Fibroblast of mammary gland (primary cell): ENCODE data around the gene VDR.

Experiments
- DNase-seq: peaks from one replicate; pipeline ENCODE4 v3.0.0-alpha.2; 2010; ENCODE audit warnings: low read depth
- H3K4me3 ChIP-seq: 2 replicates; pipeline ENCODE4 v1.5.1; 2011; ENCODE audit warnings: low read depth, mild to moderate bottlenecking, low read length, moderate library complexity; ENCODE audit not compliant: control insufficient read depth
- TF ChIP-seq, protein P1 (sequence below): conservative IDR thresholded peaks from 2 replicates; pipeline ENCODE4 v1.5.1; 2011; ENCODE audit warnings: low read depth, low read length, inconsistent platforms; ENCODE audit not compliant: control insufficient read depth, insufficient read depth

VDR gene

GRCh38 chr12:47840571-47840970, 64.2 kb downstream of the VDR start:
- H3K4me3 ChIP-seq = no peak overlapping the region
- TF ChIP-seq, protein P1, sequence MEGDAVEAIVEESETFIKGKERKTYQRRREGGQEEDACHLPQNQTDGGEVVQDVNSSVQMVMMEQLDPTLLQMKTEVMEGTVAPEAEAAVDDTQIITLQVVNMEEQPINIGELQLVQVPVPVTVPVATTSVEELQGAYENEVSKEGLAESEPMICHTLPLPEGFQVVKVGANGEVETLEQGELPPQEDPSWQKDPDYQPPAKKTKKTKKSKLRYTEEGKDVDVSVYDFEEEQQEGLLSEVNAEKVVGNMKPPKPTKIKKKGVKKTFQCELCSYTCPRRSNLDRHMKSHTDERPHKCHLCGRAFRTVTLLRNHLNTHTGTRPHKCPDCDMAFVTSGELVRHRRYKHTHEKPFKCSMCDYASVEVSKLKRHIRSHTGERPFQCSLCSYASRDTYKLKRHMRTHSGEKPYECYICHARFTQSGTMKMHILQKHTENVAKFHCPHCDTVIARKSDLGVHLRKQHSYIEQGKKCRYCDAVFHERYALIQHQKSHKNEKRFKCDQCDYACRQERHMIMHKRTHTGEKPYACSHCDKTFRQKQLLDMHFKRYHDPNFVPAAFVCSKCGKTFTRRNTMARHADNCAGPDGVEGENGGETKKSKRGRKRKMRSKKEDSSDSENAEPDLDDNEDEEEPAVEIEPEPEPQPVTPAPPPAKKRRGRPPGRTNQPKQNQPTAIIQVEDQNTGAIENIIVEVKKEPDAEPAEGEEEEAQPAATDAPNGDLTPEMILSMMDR = no peak
- no peak for DNase-seq

DNA sequence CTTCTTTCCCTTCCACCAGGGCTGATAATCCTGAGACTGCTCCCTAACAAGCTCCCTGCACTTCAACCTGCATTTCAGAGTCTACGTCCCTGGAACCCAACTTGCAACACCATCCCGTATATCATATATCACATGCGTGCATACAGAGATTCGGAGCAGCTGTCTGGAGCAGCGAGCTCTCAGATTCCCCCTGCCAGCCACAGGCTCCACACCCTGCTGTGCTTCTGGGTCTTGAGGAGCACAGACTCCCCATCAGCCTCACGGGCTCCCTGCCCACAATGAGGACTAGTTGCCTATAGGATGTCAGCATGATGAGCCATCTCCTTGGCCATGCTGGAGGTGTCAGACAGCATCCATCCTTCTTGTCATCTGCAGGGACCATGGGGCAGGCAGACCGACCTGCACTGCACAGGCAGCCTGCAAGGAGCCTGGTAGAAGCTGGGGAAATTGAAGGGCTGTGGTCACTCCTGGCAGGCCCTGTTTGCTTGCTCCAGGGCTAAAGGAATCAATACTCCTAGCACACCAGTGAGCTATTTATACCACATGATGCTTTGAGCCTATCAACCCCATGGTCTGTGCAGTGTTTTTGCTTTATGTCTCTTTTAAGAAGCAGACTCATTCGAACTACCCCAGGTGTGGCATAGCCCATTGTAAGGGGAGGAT, 65.4 kb downstream of the VDR start:
- no peak overlapping the region for H3K4me3 ChIP-seq
- DNase-seq = no peak
- TF ChIP-seq, protein P1 = no peak

GRCh38 chr12:47838286-47838931, 66.4 kb downstream of the VDR start:
- H3K4me3 ChIP-seq = no peak overlapping the region
- TF ChIP-seq, protein P1 = peak; percentile 46
- DNase-seq = peak; percentile 56

DNA sequence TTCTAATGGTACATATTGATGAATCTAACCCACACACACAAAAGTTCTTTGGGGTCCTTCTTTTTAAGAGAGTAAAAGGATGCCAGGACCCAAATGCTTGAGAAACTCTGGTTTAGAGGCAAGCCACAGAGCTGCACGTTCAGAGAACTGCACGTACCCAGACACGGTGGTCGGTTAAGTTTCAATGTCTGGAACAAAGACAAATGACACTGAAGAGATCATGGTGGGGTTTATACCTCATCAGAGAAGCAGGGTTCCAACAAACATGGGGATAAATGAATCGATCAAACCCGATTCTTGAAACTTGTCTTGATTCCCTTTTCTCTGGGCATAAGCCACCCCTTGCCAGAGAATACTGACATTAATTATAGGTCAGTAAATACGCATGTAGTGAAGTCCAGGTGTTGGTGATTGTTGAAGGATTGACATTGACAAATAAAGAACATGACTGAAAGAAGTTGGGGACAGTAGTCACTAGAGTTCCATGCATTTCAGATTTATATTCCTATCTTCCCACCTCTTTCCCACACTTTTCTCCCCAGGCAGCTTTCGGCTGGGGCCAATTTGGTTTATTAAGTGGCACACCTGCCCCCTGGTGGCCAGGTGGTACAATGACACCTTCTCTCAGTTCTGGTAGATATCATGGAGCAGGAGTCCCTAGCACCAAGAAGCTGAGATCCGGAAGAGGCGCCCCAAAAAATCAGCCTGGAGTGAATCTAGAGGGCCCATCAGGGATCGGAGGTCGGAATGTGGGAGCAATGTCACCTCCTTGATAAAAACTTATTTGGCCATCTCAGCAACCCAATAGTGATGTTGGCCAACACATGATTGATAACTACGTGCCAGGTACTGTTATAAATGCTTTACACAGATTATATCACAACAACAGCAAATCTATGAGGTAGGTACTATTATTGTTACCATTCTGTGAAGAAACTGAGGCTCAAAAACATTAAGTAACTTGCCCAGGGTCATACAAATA, 67.3 kb downstream of the VDR start:
- peak; percentile 78 for DNase-seq
- TF ChIP-seq, protein P1 = peak; percentile 73
- H3K4me3 ChIP-seq = no peak overlapping the region

DNA sequence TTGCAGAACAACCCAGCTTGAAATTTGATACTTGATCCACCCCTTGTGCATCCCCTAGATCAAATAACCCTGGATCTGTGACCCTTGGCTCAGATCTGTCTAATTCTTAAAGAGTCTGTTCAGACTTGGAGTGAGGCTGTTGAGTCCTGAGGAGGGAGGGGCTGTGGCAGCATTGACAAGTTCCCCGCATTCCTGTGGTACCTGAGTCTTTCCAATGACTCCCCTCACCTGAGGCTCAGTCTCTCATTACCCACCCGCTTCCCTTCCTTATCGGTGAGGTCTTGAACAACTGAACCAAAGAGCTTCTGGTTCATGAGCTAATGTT, 69.0 kb downstream of the VDR start:
- peak; percentile 37 for DNase-seq
- H3K4me3 ChIP-seq = no peak overlapping the region
- TF ChIP-seq, protein P1 = no peak

DNA sequence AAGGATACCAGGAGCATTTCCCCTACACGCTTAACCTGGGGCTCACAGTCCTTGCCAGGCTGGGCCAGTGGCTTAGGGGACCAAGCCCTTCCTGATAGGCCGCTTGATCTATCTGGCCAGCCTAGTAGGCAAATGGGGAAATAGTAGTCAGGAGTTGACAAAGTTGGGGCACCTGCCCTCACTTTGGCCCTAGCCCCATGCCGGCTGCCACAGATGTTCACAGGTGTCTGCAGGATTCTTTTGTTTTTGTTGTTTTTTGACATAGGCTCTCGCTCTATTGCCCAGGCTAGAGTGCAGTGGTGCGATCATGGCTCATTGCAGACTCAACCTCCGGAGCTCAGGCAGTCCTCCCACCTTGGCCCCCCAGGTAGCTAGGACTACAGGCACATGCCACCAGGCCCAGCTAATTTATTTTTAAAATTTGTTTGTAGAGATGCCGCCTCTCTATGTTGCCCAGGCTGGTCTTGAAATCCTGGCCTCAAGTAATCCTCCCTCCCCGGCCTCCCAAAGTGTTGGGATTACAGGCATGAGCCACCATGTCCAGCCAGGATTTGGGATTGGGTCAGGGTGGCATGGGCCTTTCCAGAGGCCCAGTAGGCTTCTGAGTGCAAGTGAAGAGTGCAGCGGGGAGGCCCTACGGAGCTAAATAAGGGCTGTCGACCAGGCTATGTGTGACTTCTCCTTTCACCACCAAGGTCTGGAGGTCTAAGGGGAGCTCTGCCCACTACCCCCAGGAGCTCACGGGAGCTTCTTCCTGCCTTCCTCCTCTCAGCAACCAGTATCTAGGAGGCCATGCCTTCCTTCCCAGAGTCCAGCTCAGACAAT, 69.6 kb downstream of the VDR start:
- DNase-seq = no peak
- no peak overlapping the region for H3K4me3 ChIP-seq
- TF ChIP-seq, protein P1 = no peak
